Measurements from ENCODE around the gene ENC1.
"Not testable (repeated sequence)": the region's sequence is repeated elsewhere in the genome, so short reads cannot be mapped to it uniquely, and the experiment has no call there.

ENC1 gene, protein sequence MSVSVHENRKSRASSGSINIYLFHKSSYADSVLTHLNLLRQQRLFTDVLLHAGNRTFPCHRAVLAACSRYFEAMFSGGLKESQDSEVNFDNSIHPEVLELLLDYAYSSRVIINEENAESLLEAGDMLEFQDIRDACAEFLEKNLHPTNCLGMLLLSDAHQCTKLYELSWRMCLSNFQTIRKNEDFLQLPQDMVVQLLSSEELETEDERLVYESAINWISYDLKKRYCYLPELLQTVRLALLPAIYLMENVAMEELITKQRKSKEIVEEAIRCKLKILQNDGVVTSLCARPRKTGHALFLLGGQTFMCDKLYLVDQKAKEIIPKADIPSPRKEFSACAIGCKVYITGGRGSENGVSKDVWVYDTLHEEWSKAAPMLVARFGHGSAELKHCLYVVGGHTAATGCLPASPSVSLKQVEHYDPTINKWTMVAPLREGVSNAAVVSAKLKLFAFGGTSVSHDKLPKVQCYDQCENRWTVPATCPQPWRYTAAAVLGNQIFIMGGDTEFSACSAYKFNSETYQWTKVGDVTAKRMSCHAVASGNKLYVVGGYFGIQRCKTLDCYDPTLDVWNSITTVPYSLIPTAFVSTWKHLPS

DNA sequence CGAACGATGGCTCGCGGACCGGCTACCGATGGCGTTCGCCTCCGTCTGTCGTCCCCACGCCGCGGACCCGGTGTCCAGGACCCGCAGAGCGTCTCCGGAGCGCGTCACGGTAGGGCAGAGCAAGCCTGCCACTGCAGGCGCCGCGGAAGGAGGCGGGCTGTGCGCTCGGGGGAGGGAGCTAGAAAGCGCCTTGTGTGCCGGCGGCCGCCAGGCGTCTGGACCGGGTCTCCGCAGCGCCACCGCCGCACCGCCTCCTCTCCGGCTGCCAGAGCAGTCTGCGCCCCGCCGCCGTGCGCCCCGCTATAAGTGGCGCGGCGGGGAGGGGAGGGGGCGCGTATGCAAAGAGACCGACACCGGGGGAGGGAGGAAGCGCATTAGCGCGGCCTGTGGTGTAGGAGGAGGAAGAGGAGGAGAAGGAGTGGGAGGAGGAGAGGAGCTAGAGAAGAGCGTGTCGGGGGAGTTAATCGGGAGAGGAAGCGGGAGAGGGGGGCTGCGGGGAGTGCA is at the start of gene ENC1:
ENC1 (minus strand) TSS at position 279 of the 504 bp plus-strand sequence. CDS start 4,243 bp downstream, outside the sequence.
- peak; percentile 73 to 80 for DNase-seq

DNA sequence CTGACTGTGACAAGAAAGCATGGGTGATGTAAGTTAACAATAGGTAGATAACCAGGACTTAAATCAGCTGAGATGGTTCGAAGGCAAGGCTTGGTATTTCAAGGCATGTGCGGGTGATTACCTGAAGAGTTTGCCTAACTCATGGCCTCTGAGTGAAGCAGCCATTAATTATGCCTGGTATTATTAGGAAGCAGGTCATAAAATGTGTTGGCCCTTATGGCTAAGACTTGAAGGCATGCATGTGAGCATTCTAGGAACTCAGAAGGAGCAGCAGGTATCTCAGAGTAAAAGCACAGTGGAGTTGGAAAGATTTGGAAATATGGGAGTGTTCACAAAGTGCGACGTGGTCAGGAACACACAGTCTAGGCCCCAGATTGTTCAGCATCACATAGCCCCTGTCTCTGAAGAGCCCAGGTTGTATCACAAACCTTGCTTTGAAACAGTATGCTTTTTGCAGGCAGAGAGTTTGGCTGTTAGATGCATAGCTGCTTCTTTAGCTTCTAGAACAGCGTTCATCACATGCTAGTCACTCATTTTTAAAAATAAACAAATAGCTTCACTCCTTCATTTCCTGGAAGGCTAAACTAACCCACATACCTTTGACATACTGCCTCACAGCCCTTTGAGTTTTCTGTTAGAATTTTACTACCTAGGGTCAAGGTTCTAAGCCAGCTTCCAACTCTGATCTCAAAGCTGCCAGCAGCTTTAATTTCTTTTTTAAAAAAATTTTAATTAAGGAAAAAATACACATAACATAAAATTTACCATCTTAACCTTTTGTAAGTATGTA is 46.6 kb upstream of the ENC1 start:
- no peak for DNase-seq

DNA sequence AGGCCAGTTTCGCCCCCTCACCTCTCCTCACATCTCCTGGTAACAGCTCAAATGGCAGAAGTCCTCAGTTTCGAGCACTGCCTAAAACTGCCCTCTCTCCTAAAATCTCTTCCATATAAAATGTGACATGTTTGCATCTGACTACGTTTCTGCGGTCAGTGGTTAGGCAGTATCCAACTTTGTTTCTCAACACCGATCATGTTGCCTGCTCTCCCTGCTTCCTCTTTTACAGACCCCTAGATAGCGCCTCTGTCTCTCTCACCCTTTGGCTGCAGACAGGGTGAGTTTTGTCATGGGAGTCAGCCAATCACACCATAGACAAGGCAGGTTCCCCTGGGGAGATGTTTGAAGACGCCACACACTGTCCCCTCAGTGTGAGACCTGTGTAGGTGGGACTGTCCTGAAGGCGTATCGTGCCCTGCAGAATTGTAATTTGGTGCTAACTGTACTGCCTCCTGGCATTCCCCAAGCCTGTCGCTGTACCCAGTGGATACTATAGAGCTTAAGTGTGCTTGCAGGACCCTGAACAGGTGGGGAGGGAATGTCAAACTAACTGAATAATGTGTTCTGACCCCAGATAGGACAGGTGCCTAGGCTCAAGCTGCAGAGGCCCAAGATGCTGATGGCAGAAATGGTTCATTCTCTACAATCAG is 45.6 kb upstream of the ENC1 start:
- DNase-seq, result no peak

DNA sequence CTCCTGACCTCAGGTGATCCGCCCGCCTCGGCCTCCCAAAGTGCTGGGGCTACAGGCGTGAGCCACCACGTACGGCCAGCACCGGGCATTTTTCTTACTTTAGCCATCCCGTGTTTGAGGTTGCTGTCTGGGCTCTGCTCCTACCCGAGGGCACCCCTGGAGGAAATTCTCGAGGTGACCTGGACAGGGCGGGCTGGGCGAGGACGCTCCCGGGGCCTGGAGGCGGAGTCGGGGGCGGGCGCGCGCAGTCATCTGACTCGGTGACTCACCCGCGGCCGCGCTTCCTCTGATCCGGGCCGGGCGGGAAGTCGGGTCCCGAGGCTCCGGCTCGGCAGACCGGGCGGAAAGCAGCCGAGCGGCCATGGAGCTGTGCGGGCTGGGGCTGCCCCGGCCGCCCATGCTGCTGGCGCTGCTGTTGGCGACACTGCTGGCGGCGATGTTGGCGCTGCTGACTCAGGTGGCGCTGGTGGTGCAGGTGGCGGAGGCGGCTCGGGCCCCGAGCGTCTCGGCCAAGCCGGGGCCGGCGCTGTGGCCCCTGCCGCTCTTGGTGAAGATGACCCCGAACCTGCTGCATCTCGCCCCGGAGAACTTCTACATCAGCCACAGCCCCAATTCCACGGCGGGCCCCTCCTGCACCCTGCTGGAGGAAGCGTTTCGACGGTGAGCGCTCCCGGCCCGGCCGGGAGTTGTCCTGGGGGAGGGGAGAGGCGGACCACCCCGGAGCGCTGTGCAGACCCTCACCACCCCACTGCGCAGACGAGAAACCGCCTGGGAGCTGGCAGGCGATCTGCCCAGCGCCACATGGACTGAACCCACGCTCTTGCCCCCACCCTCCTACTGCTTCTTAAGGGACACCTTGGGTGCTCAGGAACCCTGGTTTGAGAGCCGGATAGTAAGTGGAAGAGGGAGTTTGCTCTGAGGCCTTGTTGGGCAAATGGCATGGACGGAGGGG is 44.6 kb upstream of the ENC1 start, which contains the start of gene HEXB:
HEXB (plus strand) TSS at position 334 of the 952 bp plus-strand sequence; CDS start at position 362, 28 bp downstream.
- peak; percentile 87 to 91 for DNase-seq

DNA sequence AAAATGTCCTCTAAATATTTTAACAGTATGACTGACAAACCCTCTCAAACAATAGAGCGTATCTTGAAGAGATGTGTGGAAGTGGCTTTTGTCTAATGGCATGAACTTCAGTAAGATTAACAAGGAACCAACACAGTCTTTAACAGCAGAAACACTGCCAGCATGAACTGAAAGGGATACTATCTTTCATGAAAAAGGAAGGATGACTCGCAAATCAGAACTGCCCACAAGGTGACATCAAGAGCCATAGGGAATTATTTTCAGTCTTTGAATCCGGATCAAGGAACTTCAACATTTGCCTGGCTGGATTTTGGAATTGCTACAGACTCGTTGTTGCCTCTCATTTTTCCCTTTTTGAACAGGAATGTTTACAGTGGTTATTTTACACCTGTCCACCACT is 39.4 kb upstream of the ENC1 start:
- DNase-seq, result no peak

DNA sequence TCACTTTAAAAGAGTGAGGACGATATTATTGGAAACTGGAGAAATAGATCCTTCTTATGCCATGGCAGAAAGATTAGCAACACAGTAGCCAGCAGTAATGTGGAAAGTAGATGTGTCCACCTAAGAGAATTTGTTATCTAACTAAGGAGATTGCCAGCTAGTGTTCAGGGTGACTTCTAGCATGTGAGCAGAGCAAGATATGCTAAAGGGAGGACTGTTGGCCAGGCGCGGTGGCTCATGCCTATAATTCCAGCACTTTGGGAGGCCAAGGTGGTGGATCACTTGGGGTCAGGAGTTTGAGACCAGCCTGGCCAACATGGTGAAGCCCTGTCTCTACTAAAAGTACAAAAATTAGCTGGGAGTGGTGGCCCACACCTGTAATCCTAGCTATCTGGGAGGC is 38.8 kb upstream of the ENC1 start:
- not testable (repeated sequence) for DNase-seq

DNA sequence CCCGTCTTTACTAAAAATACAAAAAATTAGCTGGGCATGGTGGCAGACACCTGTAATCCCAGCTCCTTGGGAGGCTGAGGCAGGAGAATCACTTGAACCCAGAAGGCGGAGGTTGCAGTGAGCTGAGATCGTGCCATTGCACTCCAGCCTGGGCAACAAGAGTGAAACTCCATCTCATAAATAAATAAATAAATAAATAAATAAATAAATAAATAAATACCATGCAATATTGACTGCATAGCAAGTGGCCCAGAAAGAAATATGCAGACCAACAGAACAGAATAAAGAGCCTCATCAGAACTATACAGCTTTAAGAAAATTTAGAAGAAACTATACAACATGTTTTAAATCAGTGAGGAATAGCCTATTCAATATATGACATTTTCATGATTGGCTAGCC is 37.6 kb upstream of the ENC1 start:
- DNase-seq, result not testable (repeated sequence)

DNA sequence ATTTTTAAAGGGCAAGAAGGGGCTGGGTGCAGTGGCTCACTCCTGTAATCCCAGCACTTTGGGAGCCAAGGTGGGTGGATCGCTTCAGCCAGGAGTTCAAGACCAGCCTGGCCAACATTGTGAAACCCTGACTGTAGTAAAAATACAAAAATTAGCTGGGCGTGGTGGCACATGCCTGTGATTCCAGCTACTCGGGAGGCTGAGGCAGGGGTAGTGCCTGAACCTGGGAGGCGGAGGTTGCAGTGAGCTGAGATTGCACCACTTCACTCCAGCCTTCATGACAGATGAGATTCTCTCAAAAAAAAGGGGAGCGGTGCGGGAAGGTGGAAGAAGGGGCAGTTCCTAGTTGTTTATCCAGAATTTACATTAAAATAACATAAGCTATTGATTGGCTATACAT is 35.9 kb upstream of the ENC1 start:
- not testable (repeated sequence) for DNase-seq

DNA sequence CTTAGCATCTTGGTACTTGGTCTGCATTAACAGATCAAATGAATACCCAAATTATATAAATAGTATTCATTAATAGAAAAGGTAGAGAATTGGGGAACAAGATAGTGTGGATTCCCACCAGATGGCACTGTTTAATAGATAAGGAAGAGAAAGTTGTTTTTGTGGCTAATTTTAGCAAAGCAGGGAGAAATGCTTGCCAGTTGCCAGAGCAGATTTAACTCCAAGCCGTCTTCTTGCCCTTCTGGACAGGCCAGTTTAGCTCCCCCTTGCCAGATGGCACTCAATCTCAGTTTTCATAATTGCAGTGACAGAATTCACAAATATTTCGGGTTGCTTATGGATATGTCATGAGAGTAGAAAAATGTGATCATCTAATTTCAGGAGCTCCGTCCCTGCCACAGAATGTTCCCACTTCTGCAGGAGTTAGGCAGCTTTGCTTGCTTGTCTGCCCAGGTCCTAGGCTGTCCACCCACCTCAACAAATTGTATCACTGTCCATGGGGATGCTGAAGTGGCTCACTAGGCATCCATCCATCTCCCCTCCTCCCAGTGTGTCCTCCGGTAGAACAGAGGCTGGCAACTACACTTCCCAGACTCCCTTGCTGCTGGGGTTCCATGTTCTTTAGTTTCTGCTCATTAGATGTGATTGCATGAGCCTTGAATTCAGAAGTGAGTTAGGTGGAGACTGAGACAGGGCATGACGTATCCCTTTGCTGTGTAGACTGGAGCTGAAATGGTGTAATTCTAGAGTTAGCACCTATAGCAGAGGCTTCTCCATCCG is 32.7 kb upstream of the ENC1 start:
- DNase-seq, result no peak

DNA sequence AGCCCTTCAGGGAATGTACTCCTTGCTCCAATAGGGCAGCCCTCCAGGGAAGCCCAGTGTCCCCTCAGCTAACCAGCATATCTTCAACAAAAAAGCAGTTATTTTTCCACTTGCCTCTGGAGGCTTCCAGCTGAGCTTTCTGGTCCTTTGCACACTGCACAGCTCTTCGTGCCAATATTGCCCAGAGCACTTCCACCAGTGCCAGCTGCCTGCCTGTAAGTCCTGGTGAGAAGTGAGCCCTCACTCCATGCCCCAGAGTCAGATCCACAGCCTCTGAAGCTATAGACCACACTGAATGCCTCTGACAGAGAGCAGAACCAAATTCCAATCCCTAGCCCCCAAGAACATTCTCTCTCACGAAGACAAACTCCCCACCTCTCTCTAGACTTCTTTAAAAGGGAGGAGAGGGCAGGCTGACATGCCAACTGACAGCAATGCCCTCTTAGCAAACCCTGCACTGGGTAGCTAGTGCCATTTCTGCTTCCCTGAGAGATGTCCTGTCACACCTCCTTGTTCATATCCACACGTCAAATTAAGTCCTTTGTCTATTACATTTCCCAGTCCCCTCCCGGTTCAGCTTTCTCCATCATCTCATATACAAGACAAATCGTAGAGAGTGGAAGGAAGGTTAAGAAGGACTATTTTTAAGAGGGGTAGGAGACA is 31.8 kb upstream of the ENC1 start:
- no peak for DNase-seq

DNA sequence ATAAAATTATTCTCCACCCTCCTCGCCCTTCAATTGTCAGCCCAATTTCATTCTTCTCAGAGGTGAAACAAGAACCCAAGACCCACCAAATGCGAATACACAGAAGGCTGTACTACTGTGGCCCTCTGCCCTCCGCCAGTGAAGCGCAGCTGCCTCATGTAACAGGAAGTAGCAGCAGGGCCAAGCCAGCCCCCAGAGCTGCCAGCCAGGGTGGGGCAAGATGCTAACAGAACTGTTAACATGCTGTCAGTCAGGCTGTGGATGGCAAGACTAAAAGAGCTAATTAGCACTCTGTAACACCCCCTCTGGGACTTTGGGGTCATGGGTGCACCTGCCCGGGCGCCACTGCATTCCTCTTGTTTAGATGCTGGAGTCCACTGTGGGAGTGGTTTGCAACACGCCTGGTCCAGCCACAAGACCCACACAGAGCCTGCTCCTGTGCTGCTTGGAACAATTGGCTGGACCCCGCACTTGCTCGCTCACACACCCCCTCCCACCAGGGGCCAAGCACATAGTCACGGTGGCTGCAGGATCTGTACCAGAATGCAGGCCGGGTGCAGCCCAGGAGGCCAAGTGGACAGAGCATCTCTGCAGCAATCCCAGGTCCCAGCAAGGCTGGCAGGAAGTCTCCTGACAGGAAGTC is 30.0 kb upstream of the ENC1 start:
- no peak for DNase-seq

DNA sequence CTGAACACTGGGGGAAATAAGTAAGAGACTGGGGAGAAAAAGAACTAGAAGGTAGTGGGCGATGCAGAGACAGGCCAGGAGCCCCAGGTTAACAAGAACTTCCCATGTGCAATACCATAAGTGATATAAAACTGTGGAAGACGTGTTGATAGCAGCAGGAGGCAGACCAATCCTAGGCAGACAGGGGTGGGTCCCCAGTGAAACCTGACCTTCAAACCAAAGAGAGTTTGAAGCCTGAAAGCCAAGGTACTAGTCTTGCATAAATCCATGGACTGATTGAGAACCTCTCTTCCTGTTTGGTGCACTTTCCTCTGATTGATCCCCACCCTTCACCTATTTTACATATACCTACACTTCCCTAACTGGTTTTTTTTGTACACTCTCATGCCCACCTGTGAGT is 29.3 kb upstream of the ENC1 start:
- no peak for DNase-seq

DNA sequence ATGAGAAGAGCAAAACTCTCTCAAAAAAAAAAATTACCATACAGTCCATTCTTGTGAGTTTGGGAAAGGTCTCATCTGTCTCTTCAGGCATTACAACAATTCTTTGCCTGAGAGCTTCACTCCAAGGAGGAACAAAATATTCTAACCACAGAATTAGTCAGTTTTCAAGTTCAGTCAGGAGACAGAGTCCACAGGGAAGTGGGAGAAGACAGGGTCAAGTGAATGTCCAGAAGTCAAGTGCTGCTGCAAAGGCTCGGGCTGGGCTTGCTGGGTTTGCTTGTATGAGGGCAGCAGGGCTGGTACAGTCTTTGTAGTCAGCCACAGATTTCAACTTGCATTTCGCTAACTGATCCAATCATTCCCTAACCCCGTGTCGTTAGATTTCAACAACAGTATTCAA is 26.9 kb upstream of the ENC1 start:
- no peak for DNase-seq

DNA sequence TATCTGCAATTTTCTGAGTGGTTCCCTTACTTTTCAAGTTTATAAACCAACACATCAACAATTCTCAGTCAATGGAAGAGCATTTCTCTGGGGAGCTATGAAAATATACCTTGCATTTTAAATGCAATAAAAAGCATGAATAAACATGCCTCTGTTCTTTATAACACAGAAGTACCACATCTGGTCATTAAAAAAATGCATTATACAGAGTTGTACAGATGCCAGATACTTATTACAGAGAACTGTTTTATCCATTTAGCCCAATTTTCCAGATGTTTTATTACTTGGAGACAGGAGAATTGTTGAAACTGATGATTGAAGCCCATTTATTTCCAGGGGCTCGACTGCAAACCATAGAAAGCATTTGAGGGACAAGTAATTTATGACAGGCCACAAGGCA is 25.3 kb upstream of the ENC1 start:
- no peak for DNase-seq

DNA sequence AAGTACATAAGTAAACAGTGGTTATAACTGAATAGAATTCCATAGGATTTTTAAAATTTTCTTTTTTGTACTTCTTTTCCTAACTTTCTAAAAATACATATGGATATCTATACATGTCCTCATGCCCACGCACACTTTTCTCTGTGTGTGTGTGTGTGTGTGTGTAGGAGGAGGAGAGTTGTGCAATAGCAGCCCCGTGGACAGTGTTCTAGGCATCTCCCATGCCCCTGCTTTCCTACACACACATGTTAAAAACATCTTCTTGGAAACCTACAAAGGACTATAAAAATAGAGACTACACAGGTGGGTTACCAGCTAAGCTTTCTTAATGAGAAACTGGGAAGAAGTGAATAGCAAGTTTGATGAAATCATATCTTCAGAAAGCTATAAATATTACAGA is 24.7 kb upstream of the ENC1 start:
- no peak for DNase-seq

DNA sequence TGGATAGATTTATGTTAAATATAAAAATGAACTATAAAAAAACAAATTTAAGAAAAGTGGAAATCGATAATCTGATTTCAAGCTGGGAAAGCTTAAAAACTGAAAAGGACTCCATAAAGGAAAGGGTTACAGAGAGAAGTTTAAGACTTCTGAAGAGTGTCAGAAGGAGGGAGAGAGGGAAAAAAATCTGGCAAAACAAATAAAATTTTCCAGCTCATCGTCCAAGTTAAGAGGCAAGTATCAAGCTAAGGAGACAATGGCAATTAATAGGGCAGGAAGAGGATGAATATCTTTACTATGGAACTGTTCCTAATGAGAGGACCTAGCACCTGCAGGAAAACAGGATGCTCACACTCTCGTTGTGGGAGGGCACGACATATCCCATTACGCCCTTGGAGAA is 24.0 kb upstream of the ENC1 start:
- DNase-seq, result no peak

DNA sequence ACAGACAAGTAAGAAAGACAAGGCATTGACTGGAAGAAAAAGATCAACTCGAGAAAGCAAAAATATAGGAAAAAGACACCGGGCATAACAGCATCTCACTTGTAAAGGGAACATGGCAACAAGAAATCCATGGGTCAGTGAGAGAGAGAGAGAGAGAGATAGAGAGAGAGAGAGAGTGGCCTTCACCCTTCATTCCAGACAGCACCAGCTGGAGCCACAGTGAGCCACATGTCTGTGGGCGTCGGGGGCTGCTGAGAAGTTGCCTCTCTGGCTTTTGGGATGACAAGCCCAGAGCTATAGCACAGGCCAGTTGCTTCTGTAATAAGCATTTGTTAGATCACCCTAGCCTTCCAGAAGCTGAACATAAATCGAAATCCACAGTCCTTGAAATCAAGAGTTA is 20.3 kb upstream of the ENC1 start:
- no peak for DNase-seq

DNA sequence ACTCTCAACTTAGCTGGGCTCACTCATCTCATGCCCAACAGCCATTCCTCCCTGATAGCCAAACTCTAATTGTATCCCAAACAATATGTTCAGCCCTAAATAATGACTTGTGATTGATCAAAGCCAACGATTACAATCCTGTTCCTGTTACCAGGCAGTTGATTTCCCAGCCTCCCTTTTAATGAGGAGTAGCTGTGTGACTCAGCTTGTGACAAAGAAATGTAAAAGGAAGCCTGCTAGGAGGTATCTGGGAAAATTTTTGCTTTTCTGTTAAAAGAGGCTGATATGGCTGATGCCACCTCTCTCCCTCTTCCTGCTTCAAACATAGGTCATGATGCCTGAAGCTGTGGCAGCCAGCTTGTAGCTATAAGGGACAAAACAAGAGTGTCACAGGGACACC is 19.6 kb upstream of the ENC1 start:
- DNase-seq, result no peak

DNA sequence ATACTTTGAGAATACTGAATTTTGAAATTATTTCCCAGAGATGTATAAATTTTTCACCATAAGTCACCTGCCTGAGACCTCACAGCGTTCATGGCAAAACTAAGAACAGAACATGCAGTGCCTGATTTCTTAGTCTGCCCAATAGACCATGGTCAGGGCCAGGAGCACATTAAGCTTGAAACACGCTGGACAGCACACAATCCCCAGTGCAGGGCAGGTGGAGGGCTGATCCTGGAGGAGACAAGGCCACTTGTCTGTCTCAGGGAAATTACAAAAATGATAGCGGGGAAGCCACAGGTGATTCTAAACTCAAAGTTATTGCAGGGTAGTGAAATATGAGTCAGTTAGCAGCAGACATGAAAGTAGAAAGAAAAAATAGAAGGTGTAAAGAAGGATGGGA is 18.6 kb upstream of the ENC1 start:
- DNase-seq, result no peak

DNA sequence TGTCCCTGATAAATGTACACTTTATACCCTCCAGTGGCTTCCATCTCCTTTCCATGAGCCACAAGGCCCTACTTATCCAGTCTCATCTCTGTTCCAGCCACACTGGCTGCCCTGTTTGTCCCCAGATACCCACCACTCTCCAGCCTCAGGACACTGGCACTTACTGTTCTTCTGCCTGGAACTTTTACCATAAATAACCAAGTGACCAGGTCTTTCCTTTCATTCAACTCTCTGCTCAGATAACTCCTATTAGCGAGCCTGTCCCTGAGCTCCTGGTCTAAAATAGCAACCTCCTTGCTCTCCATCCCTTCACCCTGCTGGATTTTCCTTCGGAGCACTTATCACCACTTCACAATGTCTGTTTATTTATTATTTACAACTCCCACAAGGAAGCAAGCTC is 16.6 kb upstream of the ENC1 start:
- DNase-seq, result no peak

All from stimulated activated CD4-positive, alpha-beta T cell treated with anti-CD3 and anti-CD28 coated beads, Interleukin-2, amount 100 ng/mL, for 24 hours (primary cell).